ENCODE data around the gene BSPRY. TPM values are rescaled to one million over a fixed set of nuclear protein-coding genes. Genes with fewer than 3 reads are reported as not detected.
A peak's percentile ranks its signal among the peaks of the same experiment; 100 is the strongest.

Gene BSPRY
- total and polyA plus RNA-seq, 2 of the 13 experiments (the other 11 are each of a cell fraction or from before 2014, with no cell fraction given): 0.09 to 0.26 TPM

- TF ChIP-seq TRAFD1 (CRISPR knock-in tag; IDR thresholded peaks at IDR 0.05; ENCODE audit: borderline replicate concordance) (no peak), BCLAF1 (IDR thresholded peaks at IDR 0.05) (no peak), LBX2 (CRISPR knock-in tag; IDR thresholded peaks at IDR 0.05; ENCODE audit: borderline replicate concordance) (no peak), ZNF224 (CRISPR knock-in tag; IDR thresholded peaks at IDR 0.05) (no peak), ZNF496 (CRISPR knock-in tag; IDR thresholded peaks at IDR 0.05; ENCODE audit: insufficient replicate concordance) (no peak), NONO (IDR thresholded peaks at IDR 0.05) (no peak), NONO (CRISPR knock-in tag; conservative IDR thresholded peaks at IDR 0.05) (peak; percentile 72; the same call in 1 of the 2 replicates), NR3C1 (CRISPR knock-in tag; IDR thresholded peaks at IDR 0.05) (no peak), NAIF1 (CRISPR knock-in tag; IDR thresholded peaks at IDR 0.05; ENCODE audit: borderline replicate concordance) (no peak), NFE2L1 (CRISPR knock-in tag; IDR thresholded peaks at IDR 0.05; ENCODE audit: borderline replicate concordance) (no peak), BCL3 (CRISPR knock-in tag; IDR thresholded peaks at IDR 0.05) (0 out of 2 replicates have a peak, but pooled peaks have one; percentile 44), NRL (CRISPR knock-in tag; IDR thresholded peaks at IDR 0.05; ENCODE audit: borderline replicate concordance) (no peak), FLYWCH1 (CRISPR knock-in tag; IDR thresholded peaks at IDR 0.05) (no peak), MNT (IDR thresholded peaks at IDR 0.05) (no peak), FOXM1 (CRISPR knock-in tag; IDR thresholded peaks at IDR 0.05) (no peak), ZNF576 (CRISPR knock-in tag; IDR thresholded peaks at IDR 0.05) (no peak), XRCC5 (optimal IDR thresholded peaks at IDR 0.05; ENCODE audit: low read length) (peak; percentile 25), ZFP62 (CRISPR knock-in tag; IDR thresholded peaks at IDR 0.05) (no peak), ZKSCAN8 (CRISPR knock-in tag; IDR thresholded peaks at IDR 0.05; ENCODE audit: borderline replicate concordance) (peak; percentile 77; the same call in 1 of the 2 replicates), ZNF724P (CRISPR knock-in tag; IDR thresholded peaks at IDR 0.05; ENCODE audit: borderline replicate concordance) (peak; percentile 68; the same call in 1 of the 2 replicates), ZNF317 (CRISPR knock-in tag; IDR thresholded peaks at IDR 0.05) (peak; percentile 62; the same call in 1 of the 2 replicates)
Measured at GRCh38 chr9:113395000-113395861, 45.9 kb downstream of the BSPRY start (continued).
